ENCODE measurements around the gene DCBLD2. TPM values are rescaled to one million over a fixed set of nuclear protein-coding genes. Genes with fewer than 3 reads are reported as not detected.

The DCBLD2 gene
- polyA plus RNA-seq, 2 donors = 2.5 to 3.0 TPM

GRCh38 chr3:98817547-98818041, 83.9 kb downstream of the DCBLD2 start:
- no peaks in the 10 kb centered on the region for H3K4me1 ChIP-seq (ENCODE audit: control insufficient read depth in 2 of 2, insufficient read depth in 2 of 2, low read length in 1 of 2)
- no peaks in the 10 kb centered on the region for H3K9me3 ChIP-seq (ENCODE audit: control insufficient read depth in 2 of 2, insufficient read depth in 1 of 2, low read depth in 1 of 2, low read length in 1 of 2)
- H3K27me3 ChIP-seq (ENCODE audit: control insufficient read depth in 1 of 2, insufficient read depth in 2 of 2, low read length in 2 of 2) = no peaks in the 10 kb centered on the region
- WGBS, 2 donors = 23 to 28% methylated on average over 3 of the region's 3 CpGs
- H3K4me3 ChIP-seq (ENCODE audit: low read depth in 1 of 2, low read length in 2 of 2) = no peak overlapping the region
- H3K36me3 ChIP-seq (ENCODE audit: control insufficient read depth in 2 of 2, insufficient read depth in 2 of 2, low read length in 1 of 2) = no peaks in the 10 kb centered on the region
- no peak overlapping the region for H3K27ac ChIP-seq (ENCODE audit: low read depth in 2 of 2, low read length in 1 of 2)

- Histone ChIP-seq H3K4me1 (ENCODE audit: control insufficient read depth in 2 of 2, insufficient read depth in 2 of 2, low read length in 1 of 2) (no peaks in the 10 kb centered on the region), H3K27ac (ENCODE audit: low read depth in 2 of 2, low read length in 1 of 2) (no peak overlapping the region), H3K36me3 (ENCODE audit: control insufficient read depth in 2 of 2, insufficient read depth in 2 of 2, low read length in 1 of 2) (no peaks in the 10 kb centered on the region), H3K27me3 (ENCODE audit: control insufficient read depth in 1 of 2, insufficient read depth in 2 of 2, low read length in 2 of 2) (no peaks in the 10 kb centered on the region), H3K4me3 (ENCODE audit: low read depth in 1 of 2, low read length in 2 of 2) (no peak overlapping the region), H3K9me3 (ENCODE audit: control insufficient read depth in 2 of 2, insufficient read depth in 1 of 2, low read depth in 1 of 2, low read length in 1 of 2) (no peaks in the 10 kb centered on the region)
- 82 to 83% methylated on average over 5 of the region's 5 CpGs for WGBS, 2 donors
Observed at GRCh38 chr3:98814817-98815420, 86.6 kb downstream of the DCBLD2 start.

- Histone ChIP-seq H3K4me1 (ENCODE audit: control insufficient read depth in 2 of 2, insufficient read depth in 2 of 2, low read length in 1 of 2) (no peaks in the 10 kb centered on the region), H3K27me3 (ENCODE audit: control insufficient read depth in 1 of 2, insufficient read depth in 2 of 2, low read length in 2 of 2) (no peaks in the 10 kb centered on the region), H3K27ac (ENCODE audit: low read depth in 2 of 2, low read length in 1 of 2) (no peak overlapping the region), H3K9me3 (ENCODE audit: control insufficient read depth in 2 of 2, insufficient read depth in 1 of 2, low read depth in 1 of 2, low read length in 1 of 2) (no peaks in the 10 kb centered on the region), H3K36me3 (ENCODE audit: control insufficient read depth in 2 of 2, insufficient read depth in 2 of 2, low read length in 1 of 2) (peaks cover 0 to under 1% of the 10 kb centered on the region in 2 donors), H3K4me3 (ENCODE audit: low read depth in 1 of 2, low read length in 2 of 2) (no peak overlapping the region)
- 49 to 57% methylated on average over 5 of the region's 5 CpGs for WGBS, 2 donors
Observed at GRCh38 chr3:98812851-98813374, 88.6 kb downstream of the DCBLD2 start.

- Histone ChIP-seq H3K27me3 (ENCODE audit: control insufficient read depth in 1 of 2, insufficient read depth in 2 of 2, low read length in 2 of 2) (no peaks in the 10 kb centered on the region), H3K27ac (ENCODE audit: low read depth in 2 of 2, low read length in 1 of 2) (no peak overlapping the region), H3K36me3 (ENCODE audit: control insufficient read depth in 2 of 2, insufficient read depth in 2 of 2, low read length in 1 of 2) (peaks cover 2% of the 10 kb centered on the region in 2 donors), H3K4me1 (ENCODE audit: control insufficient read depth in 2 of 2, insufficient read depth in 2 of 2, low read length in 1 of 2) (no peaks in the 10 kb centered on the region), H3K9me3 (ENCODE audit: control insufficient read depth in 2 of 2, insufficient read depth in 1 of 2, low read depth in 1 of 2, low read length in 1 of 2) (no peaks in the 10 kb centered on the region), H3K4me3 (ENCODE audit: low read depth in 1 of 2, low read length in 2 of 2) (no peak overlapping the region)
- 68 to 80% methylated on average over 6 of the region's 6 CpGs for WGBS, 2 donors
Observed at GRCh38 chr3:98811048-98811447, 90.4 kb downstream of the DCBLD2 start.

- no peaks in the 10 kb centered on the region for H3K4me1 ChIP-seq (ENCODE audit: control insufficient read depth in 2 of 2, insufficient read depth in 2 of 2, low read length in 1 of 2)
- H3K27ac ChIP-seq (ENCODE audit: low read depth in 2 of 2, low read length in 1 of 2) = no peak overlapping the region
- H3K36me3 ChIP-seq (ENCODE audit: control insufficient read depth in 2 of 2, insufficient read depth in 2 of 2, low read length in 1 of 2) = peaks cover 2% of the 10 kb centered on the region in 2 donors
- H3K27me3 ChIP-seq (ENCODE audit: control insufficient read depth in 1 of 2, insufficient read depth in 2 of 2, low read length in 2 of 2) = no peaks in the 10 kb centered on the region
- H3K9me3 ChIP-seq (ENCODE audit: control insufficient read depth in 2 of 2, insufficient read depth in 1 of 2, low read depth in 1 of 2, low read length in 1 of 2) = no peaks in the 10 kb centered on the region
- H3K4me3 ChIP-seq (ENCODE audit: low read depth in 1 of 2, low read length in 2 of 2) = no peak overlapping the region
- 62 to 68% methylated on average over 3 of the region's 3 CpGs for WGBS, 2 donors
Observed at GRCh38 chr3:98809557-98809956, 91.9 kb downstream of the DCBLD2 start.

GRCh38 chr3:98808071-98808470, 93.4 kb downstream of the DCBLD2 start:
- H3K36me3 ChIP-seq (ENCODE audit: control insufficient read depth in 2 of 2, insufficient read depth in 2 of 2, low read length in 1 of 2) = peaks cover 2% of the 10 kb centered on the region in 2 donors
- no peak overlapping the region for H3K27ac ChIP-seq (ENCODE audit: low read depth in 2 of 2, low read length in 1 of 2)
- no peaks in the 10 kb centered on the region for H3K9me3 ChIP-seq (ENCODE audit: control insufficient read depth in 2 of 2, insufficient read depth in 1 of 2, low read depth in 1 of 2, low read length in 1 of 2)
- H3K4me3 ChIP-seq (ENCODE audit: low read depth in 1 of 2, low read length in 2 of 2) = no peak overlapping the region
- no peaks in the 10 kb centered on the region for H3K4me1 ChIP-seq (ENCODE audit: control insufficient read depth in 2 of 2, insufficient read depth in 2 of 2, low read length in 1 of 2)
- H3K27me3 ChIP-seq (ENCODE audit: control insufficient read depth in 1 of 2, insufficient read depth in 2 of 2, low read length in 2 of 2) = no peaks in the 10 kb centered on the region
- 91 to 97% methylated on average over 2 of the region's 2 CpGs for WGBS, 2 donors

GRCh38 chr3:98807561-98807960, 93.9 kb downstream of the DCBLD2 start:
- no peaks in the 10 kb centered on the region for H3K27me3 ChIP-seq (ENCODE audit: control insufficient read depth in 1 of 2, insufficient read depth in 2 of 2, low read length in 2 of 2)
- 88 to 90% methylated on average over 1 of the region's 1 CpG for WGBS, 2 donors
- no peak overlapping the region for H3K4me3 ChIP-seq (ENCODE audit: low read depth in 1 of 2, low read length in 2 of 2)
- no peaks in the 10 kb centered on the region for H3K4me1 ChIP-seq (ENCODE audit: control insufficient read depth in 2 of 2, insufficient read depth in 2 of 2, low read length in 1 of 2)
- H3K9me3 ChIP-seq (ENCODE audit: control insufficient read depth in 2 of 2, insufficient read depth in 1 of 2, low read depth in 1 of 2, low read length in 1 of 2) = no peaks in the 10 kb centered on the region
- H3K27ac ChIP-seq (ENCODE audit: low read depth in 2 of 2, low read length in 1 of 2) = no peak overlapping the region
- H3K36me3 ChIP-seq (ENCODE audit: control insufficient read depth in 2 of 2, insufficient read depth in 2 of 2, low read length in 1 of 2) = peaks cover 2% of the 10 kb centered on the region in 2 donors

GRCh38 chr3:98807011-98807410, 94.5 kb downstream of the DCBLD2 start:
- Histone ChIP-seq H3K4me1 (ENCODE audit: control insufficient read depth in 2 of 2, insufficient read depth in 2 of 2, low read length in 1 of 2) (no peaks in the 10 kb centered on the region), H3K27ac (ENCODE audit: low read depth in 2 of 2, low read length in 1 of 2) (no peak overlapping the region), H3K9me3 (ENCODE audit: control insufficient read depth in 2 of 2, insufficient read depth in 1 of 2, low read depth in 1 of 2, low read length in 1 of 2) (no peaks in the 10 kb centered on the region), H3K27me3 (ENCODE audit: control insufficient read depth in 1 of 2, insufficient read depth in 2 of 2, low read length in 2 of 2) (no peaks in the 10 kb centered on the region), H3K4me3 (ENCODE audit: low read depth in 1 of 2, low read length in 2 of 2) (no peak overlapping the region), H3K36me3 (ENCODE audit: control insufficient read depth in 2 of 2, insufficient read depth in 2 of 2, low read length in 1 of 2) (peaks cover 2% of the 10 kb centered on the region in 2 donors)
- 88 to 92% methylated on average over 4 of the region's 4 CpGs for WGBS, 2 donors

GRCh38 chr3:98806521-98806920, 95.0 kb downstream of the DCBLD2 start:
- H3K27ac ChIP-seq (ENCODE audit: low read depth in 2 of 2, low read length in 1 of 2) = no peak overlapping the region
- no peak overlapping the region for H3K4me3 ChIP-seq (ENCODE audit: low read depth in 1 of 2, low read length in 2 of 2)
- peaks cover 2% of the 10 kb centered on the region in 2 donors for H3K36me3 ChIP-seq (ENCODE audit: control insufficient read depth in 2 of 2, insufficient read depth in 2 of 2, low read length in 1 of 2)
- no peaks in the 10 kb centered on the region for H3K27me3 ChIP-seq (ENCODE audit: control insufficient read depth in 1 of 2, insufficient read depth in 2 of 2, low read length in 2 of 2)
- no peaks in the 10 kb centered on the region for H3K9me3 ChIP-seq (ENCODE audit: control insufficient read depth in 2 of 2, insufficient read depth in 1 of 2, low read depth in 1 of 2, low read length in 1 of 2)
- H3K4me1 ChIP-seq (ENCODE audit: control insufficient read depth in 2 of 2, insufficient read depth in 2 of 2, low read length in 1 of 2) = no peaks in the 10 kb centered on the region
- WGBS, 2 donors = 75 to 77% methylated on average over 1 of the region's 1 CpG

GRCh38 chr3:98805571-98805970, 95.9 kb downstream of the DCBLD2 start:
- Histone ChIP-seq H3K36me3 (ENCODE audit: control insufficient read depth in 2 of 2, insufficient read depth in 2 of 2, low read length in 1 of 2) (peaks cover 2% of the 10 kb centered on the region in 2 donors), H3K9me3 (ENCODE audit: control insufficient read depth in 2 of 2, insufficient read depth in 1 of 2, low read depth in 1 of 2, low read length in 1 of 2) (no peaks in the 10 kb centered on the region), H3K4me3 (ENCODE audit: low read depth in 1 of 2, low read length in 2 of 2) (no peak overlapping the region)

More at GRCh38 chr3:98805571-98805970, 95.9 kb downstream of the DCBLD2 start:
- Histone ChIP-seq H3K27me3 (ENCODE audit: control insufficient read depth in 1 of 2, insufficient read depth in 2 of 2, low read length in 2 of 2) (no peaks in the 10 kb centered on the region), H3K27ac (ENCODE audit: low read depth in 2 of 2, low read length in 1 of 2) (no peak overlapping the region), H3K4me1 (ENCODE audit: control insufficient read depth in 2 of 2, insufficient read depth in 2 of 2, low read length in 1 of 2) (no peaks in the 10 kb centered on the region)
- 90 to 94% methylated on average over 6 of the region's 6 CpGs for WGBS, 2 donors

All from esophagus (tissue), 2 donors.